NCI-H1694 (cell line): Measurements from ENCODE around the gene APCDD1L.

Experiments used
- DNase-seq: peaks from one replicate; lab custom pipeline; 2025; lab: John Stamatoyannopoulos, UW

APCDD1L gene

DNA sequence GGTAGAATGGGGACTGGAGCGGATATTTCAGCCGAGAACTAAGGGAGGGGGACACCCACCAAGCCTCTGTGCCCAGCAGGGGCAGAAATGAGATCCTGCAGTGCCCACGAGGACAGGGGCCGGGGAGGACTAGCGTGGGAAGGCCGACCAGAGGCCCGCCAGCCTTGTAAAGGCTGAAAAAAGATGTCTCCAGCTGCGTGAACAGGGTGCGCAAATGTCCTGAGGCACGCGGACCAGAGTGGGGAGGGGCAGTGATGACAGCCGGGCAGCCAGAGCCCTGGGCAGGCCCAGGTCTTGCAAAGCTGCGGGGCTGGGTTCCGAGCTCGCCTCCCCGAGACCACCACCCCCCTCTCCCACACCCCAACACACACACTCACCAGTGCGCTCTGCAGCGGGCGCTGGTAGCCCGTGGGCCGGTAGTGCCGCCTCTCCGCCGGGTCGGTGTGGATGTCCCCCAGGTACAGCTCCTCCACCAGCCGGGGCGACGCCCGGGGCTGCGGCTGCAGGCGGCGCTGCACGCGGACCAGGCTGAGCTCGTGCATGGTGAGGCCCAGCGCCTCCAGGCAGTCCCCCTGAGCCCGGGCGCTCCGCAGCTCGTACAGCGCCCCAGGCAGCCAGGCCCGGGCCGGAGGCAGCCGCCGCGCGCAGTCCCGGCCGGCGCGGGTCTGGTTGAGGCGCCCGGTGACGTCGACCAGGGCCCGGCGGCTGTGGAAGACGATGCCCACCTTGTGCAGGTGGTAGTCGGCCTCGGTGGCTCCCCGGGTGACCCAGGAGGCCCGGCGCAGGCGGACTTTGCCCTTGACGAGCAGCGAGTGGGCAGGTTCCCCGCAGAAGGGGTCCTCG lies 48.2 kb downstream of the APCDD1L start:
- DNase-seq, result no peak

DNA sequence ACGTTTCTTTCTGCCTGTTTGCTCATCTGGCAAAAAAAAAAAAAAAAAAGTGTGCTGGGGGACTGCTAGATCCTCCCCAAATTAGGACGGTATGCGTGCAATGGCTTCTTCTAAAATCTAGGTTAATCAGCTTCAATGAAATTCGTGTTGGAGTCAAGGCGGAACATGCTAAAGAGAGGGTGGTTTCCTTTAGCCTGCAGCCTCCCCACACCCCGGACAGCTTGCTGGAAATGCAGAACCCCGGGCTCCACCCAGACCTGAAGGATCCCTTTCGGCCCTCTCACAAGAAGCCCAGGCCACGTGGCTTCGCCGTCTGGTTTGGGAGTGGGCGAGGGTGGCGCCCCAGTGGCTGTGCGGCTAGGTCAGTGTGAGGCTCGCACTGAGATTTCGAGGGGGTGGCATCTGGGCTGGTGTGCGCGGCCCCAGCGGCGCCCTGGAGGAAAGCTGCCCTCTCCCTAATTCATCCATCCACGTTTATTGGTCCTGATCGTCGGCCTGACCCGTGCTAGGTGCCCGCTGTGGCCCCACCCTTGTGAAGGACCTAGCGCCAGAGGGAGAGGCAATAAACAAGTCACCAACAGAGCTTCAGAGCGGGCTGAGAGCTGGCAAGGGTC lies 49.0 kb downstream of the APCDD1L start:
- DNase-seq, result no peak

DNA sequence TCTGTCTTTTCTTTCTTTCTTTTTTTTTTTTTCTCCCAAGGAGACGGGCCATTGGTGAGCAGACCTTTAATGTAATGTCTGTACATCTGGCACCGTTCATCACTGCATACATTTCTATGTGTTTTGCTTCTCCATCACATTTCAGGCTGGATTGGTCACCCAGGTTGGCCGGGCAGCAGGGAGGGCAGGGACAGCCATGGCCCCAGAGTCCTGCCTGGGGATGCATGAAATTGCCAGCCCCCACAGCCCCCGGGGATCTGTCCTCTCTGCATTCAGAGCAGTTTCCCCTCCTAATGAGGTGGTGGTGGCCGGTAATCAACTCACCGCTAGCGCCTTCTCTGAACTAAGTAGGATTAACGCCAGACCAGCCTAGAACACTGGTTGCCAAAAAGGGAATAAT lies 50.4 kb downstream of the APCDD1L start:
- no peak for DNase-seq

DNA sequence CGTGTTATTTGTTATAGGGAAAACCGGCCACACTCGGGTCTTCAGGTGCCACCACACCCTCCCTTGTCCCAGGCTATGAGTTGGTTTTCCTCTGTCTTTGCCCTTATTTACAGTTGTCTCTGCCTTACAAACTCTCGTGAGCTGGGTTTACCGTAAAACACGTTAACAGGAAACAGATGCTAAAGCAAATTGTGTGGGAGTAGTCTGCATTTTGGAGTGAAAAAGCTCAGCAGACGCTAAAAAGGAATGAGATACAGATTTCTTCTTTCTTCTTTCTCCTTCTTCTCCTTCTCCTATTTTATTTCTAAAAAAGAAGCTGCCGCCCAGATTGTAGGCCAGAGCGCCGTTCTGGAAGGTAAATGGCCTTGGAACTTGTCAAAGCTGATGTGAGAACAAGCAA lies 51.9 kb downstream of the APCDD1L start:
- DNase-seq, result no peak

DNA sequence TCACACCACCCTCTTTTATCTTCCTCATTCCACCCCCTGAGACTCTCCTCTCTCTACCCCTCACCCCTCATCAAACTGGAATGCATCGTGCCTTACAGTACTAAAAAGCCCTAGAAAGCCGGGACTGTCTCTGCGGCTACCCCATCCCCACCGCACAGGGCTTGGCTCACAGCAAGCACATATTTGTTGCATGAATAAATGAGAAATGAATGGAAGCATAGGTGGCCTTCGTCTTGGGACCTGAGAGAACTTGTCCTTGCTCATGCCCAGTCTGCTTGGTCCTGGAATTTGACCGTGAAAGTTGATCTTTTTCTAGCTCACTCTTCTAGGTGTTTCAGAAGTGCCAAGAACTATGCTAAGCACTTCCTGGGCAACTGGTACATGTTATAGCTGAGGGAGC lies 53.3 kb downstream of the APCDD1L start:
- no peak for DNase-seq

DNA sequence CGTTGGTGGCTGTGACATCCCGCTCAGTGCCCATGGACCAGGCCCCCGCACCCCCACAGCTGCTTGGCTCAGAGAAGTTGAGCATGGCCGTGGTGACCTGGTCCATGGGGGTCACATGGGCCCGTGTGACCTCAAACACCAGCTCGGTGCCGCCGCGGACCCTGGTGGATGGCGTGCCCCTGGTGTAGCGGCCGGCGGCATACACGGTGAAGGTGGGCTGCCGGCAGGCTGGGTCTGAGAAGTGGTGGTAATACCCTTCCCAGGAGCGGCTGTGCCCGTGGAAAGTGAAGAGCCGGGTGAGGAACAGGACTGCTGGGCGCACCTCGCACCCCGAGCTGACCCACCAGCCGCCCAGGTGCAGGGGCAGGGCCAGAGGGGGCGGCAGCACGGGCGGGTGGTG lies 54.1 kb downstream of the APCDD1L start:
- DNase-seq, result no peak

DNA sequence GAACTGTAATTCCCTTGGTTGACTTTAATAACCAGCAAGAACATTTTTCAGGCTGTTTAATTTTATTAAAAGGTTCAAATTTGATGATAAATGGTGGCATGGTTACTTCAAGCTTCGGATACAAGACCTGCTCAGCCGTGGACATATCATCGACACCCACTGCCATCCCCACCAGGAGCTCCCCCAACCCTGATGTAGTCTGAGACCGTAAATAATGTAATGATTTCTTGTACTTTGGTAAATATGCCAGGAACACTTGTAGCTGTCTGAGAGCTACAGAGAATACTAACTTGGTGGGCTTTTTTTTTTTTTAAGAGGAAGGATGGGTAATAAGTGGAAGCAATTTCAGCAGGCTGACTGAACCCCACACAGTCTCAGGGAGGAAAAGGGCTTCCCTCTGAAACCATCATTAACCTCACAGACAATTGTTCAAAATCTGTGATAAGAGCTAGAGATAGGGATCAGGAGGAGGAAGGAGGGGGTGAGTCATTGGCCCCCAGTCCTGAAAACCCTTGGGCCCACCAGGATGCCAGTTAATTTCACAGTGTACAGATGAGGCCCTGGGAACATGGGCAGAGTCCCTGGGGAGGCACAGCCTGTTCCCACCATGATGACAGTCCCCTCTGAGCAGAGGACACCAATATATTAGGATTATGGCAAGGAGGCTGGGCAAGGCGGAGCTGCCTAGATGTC lies 56.0 kb downstream of the APCDD1L start:
- no peak for DNase-seq

DNA sequence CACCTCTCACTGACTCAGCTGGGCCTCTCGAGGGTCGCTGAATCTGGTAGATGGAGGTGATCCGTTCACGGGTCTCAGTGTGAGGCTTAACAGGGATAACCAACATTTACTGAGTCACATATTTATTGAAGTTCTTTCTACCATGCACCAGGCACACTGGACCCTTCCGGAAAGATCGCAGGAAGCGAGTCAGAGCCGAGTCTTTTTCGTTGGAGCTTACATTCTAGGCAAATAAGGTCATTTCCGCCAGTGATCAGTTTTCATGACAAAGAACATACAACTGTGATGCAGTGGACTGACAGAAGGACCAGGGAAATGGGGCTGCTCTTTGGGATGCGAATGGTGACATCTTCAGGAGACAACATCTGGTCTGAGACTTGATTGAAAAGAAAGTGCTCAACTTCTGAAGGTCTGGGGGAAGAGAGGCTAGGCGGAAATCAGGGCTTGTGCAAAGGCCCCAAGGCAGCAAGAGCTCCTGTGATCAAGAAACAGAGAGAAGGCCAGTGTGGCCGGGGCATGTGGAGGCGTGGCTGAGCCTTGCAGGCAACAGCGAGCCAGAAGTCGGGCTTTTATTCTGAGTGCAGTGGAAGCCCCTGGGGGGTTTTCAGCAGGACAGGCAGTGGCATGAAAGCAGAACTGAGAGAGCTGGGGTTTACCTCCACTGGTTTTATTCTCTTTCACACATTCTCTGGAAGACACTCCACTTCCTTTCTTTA lies 56.7 kb downstream of the APCDD1L start:
- no peak for DNase-seq

DNA sequence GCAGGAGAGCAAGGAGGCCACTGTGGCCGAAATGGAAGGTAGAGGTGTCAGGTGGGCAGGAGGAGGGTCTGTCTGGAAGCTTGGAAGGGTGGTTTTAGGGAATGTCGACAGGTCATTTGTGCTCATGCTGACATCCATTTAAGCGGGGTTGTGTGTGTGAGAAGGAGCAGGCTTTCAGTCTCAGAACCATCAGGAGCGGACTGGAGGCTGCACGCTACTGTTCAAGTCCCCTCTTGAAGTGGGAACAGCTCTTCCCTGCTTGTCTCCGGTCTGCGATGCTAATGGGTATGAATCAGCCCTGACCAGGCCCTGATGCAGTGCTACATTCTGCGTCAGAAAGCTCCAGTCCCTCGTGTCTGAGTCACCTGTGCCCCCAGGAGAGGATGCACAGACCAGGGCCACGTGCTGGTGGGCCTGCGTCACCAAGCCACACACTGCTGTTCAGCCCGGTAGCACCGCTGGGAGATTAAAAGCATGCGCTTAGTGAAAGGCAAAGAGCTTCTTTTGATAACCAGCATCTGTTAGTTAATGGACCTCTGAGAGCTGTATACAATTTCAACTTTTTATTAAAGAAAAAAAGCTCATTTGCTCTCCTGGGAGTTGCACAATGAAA lies 58.0 kb downstream of the APCDD1L start:
- DNase-seq, result no peak

DNA sequence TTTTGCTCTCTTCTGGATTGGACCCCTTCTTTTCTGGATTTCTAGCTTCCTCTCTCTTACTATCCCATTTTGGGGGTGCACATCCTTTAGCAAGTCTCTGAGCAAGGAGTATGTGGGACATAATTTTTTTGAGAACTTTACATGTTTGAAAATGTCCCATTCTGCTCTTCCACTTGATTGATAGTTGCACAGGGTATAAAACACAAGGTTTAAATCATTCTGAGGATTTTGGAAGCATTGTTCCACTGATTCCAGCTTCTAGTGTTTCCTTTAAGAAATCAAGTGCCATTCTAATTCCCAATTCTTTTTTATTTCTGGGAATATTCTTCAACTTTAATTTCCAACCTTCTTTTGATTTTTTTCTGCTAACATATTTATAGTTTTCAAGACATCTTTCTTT lies 60.7 kb downstream of the APCDD1L start:
- DNase-seq, result no peak

DNA sequence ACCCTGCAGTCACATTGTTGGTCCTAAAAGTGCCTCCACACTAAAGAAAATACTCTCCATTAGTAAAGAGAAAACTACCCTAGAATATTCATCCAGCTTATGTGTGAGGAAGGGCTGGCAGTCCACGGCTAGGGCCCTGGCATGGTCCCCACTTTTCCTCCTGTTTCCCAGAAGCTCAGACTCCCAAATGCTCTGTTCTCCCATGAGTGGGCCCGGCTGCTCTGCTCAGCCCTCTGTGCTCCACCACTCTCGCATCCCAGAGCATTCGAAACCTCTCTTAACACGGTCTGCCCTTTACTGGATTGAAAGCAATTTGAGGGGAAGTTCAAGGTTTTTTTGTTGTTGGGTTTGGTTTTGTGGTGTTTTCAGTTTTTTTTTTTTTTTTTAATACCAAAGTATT lies 61.8 kb downstream of the APCDD1L start:
- DNase-seq, result no peak

DNA sequence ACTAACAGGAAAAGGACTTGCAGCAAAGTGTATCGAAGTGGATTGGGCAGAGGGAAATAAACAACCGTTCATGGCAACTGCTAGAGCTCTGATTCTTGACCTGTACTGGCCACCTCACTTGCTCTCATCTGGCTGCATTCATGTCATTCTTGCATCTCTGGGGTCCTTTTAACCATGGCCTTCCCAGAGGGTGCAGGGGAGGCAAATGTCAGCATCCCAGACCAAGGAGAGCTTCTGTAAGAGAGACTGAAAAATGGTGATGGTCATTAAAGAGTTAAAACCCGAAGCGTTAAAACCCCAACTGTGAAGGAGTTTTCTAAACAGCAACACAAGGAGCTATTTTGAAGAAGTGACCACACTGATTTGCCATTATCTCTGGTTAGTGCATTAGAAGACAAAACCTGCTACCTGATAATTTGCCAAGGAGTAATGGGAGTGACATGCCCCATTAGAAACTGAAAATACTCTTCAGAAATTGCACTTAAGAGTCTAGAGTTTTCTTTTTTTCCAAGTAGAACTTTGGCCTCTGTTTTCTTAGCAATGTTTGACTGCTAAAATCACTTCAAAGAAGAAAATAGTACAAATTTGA lies 62.4 kb downstream of the APCDD1L start:
- DNase-seq, result no peak

DNA sequence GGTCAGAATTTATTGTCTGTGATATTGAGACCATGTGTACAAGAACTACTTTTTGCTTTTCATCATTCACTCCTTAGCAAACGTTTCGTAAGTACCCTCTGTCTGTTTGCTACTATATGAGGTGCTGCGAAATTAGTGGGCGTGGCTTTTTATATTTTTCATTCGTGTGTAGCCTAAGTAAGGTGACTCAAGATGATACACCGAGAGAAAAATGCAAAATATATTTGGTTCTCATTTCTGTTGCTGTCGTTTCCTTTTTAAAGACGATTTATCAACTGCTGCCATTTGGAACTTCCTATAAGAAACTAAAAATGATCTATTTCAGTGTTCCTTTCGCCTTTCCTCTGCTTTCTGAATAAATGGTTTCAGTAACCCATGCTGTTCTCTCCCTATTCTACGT lies 64.9 kb downstream of the APCDD1L start:
- DNase-seq, result no peak

DNA sequence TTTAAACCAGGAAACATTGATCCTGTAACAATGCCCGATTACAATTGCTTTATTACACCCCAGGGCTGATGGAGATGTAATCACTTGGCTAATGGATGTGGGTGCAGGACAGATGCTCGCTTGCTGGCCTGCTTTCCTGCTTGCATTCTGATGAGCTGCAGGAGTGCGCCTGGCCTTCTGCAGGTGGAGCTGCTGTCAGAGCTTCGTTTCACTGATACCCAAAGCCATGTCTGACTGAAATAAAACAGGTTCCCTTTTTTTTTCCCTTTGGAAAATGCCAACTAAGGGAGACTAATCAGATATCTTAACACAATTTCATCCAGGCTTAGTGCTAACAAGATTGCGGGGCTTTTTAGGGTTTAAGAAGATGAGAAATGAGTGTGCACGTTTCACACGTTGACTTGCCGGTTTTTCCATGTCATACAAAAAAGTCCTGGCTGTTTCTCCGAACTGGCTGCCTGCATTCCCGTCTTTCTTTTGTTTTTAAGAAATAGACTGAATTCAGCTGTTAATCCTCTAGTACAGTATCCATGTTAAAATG lies 65.4 kb downstream of the APCDD1L start:
- no peak for DNase-seq

DNA sequence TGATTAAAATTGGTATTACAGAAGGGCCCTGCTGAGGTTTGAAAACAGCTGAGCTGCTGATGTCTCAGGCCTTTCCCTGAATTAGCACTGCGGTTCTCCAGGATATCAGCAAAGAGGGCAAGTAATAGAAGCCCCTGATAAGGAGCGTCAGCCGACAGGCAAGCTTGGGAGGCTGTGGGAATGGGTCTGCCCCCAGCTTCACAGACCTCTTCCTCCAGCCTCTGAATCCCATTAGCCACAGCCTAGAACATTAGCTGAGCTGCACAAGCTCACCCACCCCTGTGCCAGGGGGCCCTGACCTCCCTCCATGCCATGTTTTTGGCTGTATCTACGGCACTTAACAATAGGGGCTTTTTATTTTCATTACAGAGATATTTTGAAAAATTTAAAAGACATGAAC lies 66.2 kb downstream of the APCDD1L start:
- no peak for DNase-seq

DNA sequence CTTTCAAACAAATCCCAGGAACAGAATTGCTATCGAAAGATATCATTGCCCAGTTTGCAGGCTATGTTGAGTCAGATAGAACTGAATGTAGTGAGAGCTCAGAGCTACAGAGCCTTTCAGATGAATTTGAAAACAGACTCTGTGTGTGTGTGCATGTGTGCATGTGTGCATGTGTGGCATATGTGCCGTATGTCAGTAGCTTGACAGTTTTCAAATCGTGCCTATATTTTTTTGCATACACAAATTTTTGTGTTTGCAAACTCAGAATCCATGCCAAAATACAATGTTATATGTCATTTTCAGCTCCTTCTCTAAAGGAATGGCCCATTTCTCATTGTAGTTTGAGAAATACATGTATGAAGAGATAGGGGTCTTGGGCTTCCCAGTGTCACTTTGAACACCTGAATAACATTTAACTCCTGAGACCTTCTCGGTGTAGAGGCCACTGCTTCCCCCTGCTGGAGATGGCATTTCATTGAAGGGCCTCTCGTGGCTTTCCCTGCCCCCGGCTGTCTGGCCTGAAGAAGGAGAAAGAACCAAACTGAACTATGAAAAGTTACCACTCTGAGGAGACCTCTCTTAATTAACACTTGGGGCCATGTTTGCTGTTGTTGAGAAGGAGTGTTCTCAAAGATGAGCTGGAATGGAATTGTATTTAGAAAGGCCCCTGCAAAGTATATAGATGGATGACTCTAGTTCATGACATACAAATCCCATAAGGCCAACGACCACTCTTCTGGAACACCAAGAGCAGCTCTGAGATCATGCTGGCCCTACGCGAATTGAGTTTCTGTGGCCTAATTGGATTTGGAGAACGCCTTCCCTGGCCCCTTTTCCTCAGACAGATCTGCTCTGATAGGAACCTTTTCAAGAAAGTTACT lies 67.4 kb downstream of the APCDD1L start:
- DNase-seq, result peak; percentile 2

DNA sequence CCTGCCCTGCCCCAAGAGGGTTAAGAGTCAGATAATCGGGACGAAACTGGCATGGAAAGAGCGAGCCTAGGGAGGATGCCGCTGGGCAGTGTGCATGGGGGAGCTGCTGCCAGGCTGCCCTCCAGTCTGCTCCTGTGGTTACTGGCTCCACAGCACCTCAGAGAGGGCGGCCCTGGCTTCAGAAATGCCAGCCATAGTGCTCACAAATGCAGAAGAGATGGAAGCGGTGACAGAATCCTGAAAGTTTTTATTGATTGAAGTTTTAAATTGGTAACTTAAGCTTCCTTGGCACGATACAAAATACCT lies 68.3 kb downstream of the APCDD1L start:
- DNase-seq, result no peak

DNA sequence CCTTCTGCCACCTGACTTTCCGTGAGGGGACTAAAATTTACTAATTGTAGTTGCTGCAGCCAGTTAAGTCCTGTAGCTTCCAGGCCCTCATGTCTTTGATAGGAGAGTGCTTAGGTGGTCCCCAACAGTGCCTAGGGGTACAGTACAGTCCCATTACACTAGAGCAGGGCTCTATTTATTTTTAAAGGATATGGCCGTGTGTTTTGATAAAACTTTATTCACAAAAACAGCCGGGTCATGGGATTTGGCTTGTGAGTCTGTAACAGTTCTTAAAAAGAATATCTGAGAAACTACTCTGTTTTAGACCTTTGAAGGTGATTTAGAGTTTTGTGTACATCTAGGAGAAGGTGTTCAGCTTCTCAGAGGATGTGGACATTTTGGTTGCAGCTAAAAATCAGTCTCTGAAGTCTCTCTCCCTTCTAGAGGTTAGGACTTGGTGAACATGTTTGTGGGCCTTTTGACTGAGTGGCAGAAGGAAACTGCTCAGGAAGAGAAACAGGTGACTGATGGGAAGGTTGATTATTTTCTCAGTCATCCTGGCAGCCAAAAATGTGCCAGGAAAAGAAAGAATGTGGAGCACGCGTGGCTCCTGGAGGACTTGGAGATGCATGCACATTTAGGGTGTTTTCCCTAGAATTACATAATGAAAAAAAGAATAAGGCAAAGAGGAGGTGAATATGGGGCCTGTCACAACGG lies 68.8 kb downstream of the APCDD1L start:
- no peak for DNase-seq

DNA sequence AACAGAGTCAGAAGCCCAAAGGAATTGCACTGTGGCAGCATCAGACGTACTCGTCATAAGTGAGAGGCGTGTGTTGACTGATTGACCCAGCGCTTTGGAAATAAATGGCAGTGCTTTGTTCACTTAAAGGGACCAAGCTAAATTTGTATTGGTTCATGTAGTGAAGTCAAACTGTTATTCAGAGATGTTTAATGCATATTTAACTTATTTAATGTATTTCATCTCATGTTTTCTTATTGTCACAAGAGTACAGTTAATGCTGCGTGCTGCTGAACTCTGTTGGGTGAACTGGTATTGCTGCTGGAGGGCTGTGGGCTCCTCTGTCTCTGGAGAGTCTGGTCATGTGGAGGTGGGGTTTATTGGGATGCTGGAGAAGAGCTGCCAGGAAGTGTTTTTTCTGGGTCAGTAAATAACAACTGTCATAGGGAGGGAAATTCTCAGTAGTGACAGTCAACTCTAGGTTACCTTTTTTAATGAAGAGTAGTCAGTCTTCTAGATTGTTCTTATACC lies 70.4 kb downstream of the APCDD1L start:
- DNase-seq, result no peak

DNA sequence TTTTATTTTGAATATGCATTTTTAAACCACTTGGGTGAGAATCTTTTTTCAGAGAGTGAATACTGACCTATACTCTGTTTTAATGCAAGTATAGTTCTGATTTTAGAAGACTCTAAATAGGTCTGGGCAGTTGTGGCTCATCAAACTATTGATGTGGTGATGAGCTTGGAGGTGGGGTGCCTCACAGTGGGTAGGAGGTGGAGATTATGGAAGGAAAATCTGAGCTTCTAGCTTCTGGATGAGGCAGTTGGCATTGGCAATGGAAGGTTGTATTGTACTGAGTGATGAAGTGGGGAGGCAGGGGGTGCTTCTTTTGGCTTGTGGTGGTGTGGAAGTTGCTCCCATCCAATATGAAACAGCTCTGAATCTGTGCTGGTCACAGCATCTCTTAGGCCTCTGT lies 73.5 kb downstream of the APCDD1L start:
- DNase-seq, result no peak
